SKM-1 treated with dmso at 0.1 percent for 144 hours (cell line): ENCODE results near the gene RNU11.
"Not testable (repeated sequence)": the region's sequence is repeated elsewhere in the genome, so short reads cannot be mapped to it uniquely, and the experiment has no call there.

Source experiments
- DNase-seq: peaks from one replicate; lab custom pipeline; 2025; ENCODE audit not compliant: unreplicated experiment; lab: John Stamatoyannopoulos, UW

The RNU11 gene

GRCh38 chr1:28648474-28649198 is at the start of gene RNU11:
RNU11 (plus strand) TSS chr1:28648600.
- peak; percentile 98 for DNase-seq

GRCh38 chr1:28601696-28602095 is 46.7 kb upstream of the RNU11 start:
- no peak for DNase-seq

- peak; percentile 36 for DNase-seq
Measured at GRCh38 chr1:28602536-28603439, 45.6 kb upstream of the RNU11 start.

GRCh38 chr1:28604411-28604810 is 44.0 kb upstream of the RNU11 start:
- DNase-seq, result no peak

GRCh38 chr1:28604962-28605361 is 43.4 kb upstream of the RNU11 start:
- DNase-seq, result no peak

- DNase-seq, result no peak
Measured at GRCh38 chr1:28606771-28607170, 41.6 kb upstream of the RNU11 start.

GRCh38 chr1:28613175-28613574 is 35.2 kb upstream of the RNU11 start:
- no peak for DNase-seq

GRCh38 chr1:28631713-28632112 is 16.7 kb upstream of the RNU11 start:
- no peak for DNase-seq

- DNase-seq, result no peak
Measured at GRCh38 chr1:28632560-28632959, 15.8 kb upstream of the RNU11 start.

GRCh38 chr1:28640766-28641165 is 7.6 kb upstream of the RNU11 start:
- DNase-seq, result peak; percentile 25

- no peak for DNase-seq
Measured at GRCh38 chr1:28642056-28642846, 6.1 kb upstream of the RNU11 start.

GRCh38 chr1:28642847-28643635 is 5.4 kb upstream of the RNU11 start, which contains the start of gene TAF12:
TAF12 (minus strand) TSS chr1:28643067; CDS start chr1:28622081, 20,986 bp downstream.
- peak; percentile 91 for DNase-seq

- no peak for DNase-seq
Measured at GRCh38 chr1:28644494-28644893, 3.9 kb upstream of the RNU11 start.

- not testable (repeated sequence) for DNase-seq
Measured at GRCh38 chr1:28645406-28645805, 3.0 kb upstream of the RNU11 start.

GRCh38 chr1:28646040-28646439 is 2.4 kb upstream of the RNU11 start:
- no peak for DNase-seq

- DNase-seq, result peak; percentile 88
Measured at GRCh38 chr1:28648008-28648473, 359 bp upstream of the RNU11 start.

- DNase-seq, result not testable (repeated sequence)
Measured at GRCh38 chr1:28653063-28653462, 4.7 kb downstream of the RNU11 start.

- DNase-seq, result not testable (repeated sequence)
Measured at GRCh38 chr1:28653870-28654269, 5.5 kb downstream of the RNU11 start.

GRCh38 chr1:28655448-28656311 is 7.3 kb downstream of the RNU11 start:
- DNase-seq, result not testable (repeated sequence)
